Measurements from ENCODE around the gene AQP12B.
"Not testable (repeated sequence)": the region's sequence is repeated elsewhere in the genome, so short reads cannot be mapped to it uniquely, and the experiment has no call there.

- TF ChIP-seq, protein P1, sequence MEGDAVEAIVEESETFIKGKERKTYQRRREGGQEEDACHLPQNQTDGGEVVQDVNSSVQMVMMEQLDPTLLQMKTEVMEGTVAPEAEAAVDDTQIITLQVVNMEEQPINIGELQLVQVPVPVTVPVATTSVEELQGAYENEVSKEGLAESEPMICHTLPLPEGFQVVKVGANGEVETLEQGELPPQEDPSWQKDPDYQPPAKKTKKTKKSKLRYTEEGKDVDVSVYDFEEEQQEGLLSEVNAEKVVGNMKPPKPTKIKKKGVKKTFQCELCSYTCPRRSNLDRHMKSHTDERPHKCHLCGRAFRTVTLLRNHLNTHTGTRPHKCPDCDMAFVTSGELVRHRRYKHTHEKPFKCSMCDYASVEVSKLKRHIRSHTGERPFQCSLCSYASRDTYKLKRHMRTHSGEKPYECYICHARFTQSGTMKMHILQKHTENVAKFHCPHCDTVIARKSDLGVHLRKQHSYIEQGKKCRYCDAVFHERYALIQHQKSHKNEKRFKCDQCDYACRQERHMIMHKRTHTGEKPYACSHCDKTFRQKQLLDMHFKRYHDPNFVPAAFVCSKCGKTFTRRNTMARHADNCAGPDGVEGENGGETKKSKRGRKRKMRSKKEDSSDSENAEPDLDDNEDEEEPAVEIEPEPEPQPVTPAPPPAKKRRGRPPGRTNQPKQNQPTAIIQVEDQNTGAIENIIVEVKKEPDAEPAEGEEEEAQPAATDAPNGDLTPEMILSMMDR (IDR thresholded peaks at IDR 0.05): not testable (repeated sequence)
- not testable (repeated sequence) for TF ChIP-seq POLR2A (IDR thresholded peaks at IDR 0.05)
Observed at GRCh38 chr2:240659883-240660282, 22.8 kb downstream of the AQP12B start.

Data from heart left ventricle (tissue), 13 donors.